Ishikawa (cell line): ENCODE data around the gene ACOXL.

ENCODE experiments used
- CEBPB ChIP-seq: IDR thresholded peaks from 2 replicates; pipeline ENCODE4 v1.6.1; 2012
- CREB1 ChIP-seq: IDR thresholded peaks from 2 replicates; pipeline ENCODE4 v1.6.1; 2012; ENCODE audit warnings: low read depth
- EGR1 ChIP-seq: IDR thresholded peaks from 2 replicates; pipeline ENCODE4 v1.6.1; 2012
- EP300 ChIP-seq: IDR thresholded peaks from 2 replicates; pipeline ENCODE4 v1.6.1; 2012; ENCODE audit warnings: borderline replicate concordance
- FOXM1 ChIP-seq: IDR thresholded peaks from 2 replicates; pipeline ENCODE4 v1.6.1; 2012; ENCODE audit warnings: low read depth, borderline replicate concordance
- NFIC ChIP-seq: IDR thresholded peaks from 2 replicates; pipeline ENCODE4 v1.6.1; 2012
- RAD21 ChIP-seq: IDR thresholded peaks from 2 replicates; pipeline ENCODE4 v1.6.1; 2012; ENCODE audit warnings: low read depth
- TAF1 ChIP-seq: IDR thresholded peaks from 2 replicates; pipeline ENCODE4 v1.6.1; 2012; ENCODE audit warnings: low read depth, mild to moderate bottlenecking
- TCF12 ChIP-seq: IDR thresholded peaks from 2 replicates; pipeline ENCODE4 v1.6.1; 2012; ENCODE audit warnings: low read depth
- TEAD4 ChIP-seq: IDR thresholded peaks from 2 replicates; pipeline ENCODE4 v1.6.1; 2012
- YY1 ChIP-seq: IDR thresholded peaks from 2 replicates; pipeline ENCODE4 v1.6.1; 2012; ENCODE audit warnings: low read depth
- ZBTB7A ChIP-seq: IDR thresholded peaks from 2 replicates; pipeline ENCODE4 v1.6.1; 2012; ENCODE audit warnings: low read depth
- TF ChIP-seq, protein P1 (sequence below): IDR thresholded peaks from 2 replicates; pipeline ENCODE4 v1.6.1; 2012
- TF ChIP-seq, protein P2 (sequence below): IDR thresholded peaks from 2 replicates; pipeline ENCODE4 v1.6.1; 2012
- TF ChIP-seq, protein P3 (sequence below): IDR thresholded peaks from 2 replicates; pipeline ENCODE4 v1.6.1; 2012; ENCODE audit warnings: low read depth, mild to moderate bottlenecking

Gene ACOXL

DNA sequence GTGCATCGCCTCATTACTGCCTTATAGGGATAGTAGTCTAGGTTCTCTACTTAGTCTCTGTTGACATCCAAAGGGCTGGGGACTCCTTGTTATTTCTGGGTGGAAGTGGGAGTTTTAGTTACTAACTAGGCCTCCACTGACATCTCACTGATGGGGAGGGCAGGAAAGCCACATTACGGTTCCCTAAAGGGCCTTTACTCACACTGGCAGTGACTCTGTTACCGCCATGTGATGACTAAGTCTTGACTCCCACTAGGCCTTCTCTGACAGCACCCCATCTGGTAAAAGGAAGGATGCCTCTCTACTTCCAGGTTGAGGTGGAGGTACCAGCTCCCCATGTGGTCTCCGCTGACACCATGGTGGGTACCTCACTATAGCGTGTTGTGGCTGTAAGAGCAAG lies 374.3 kb downstream of the ACOXL start:
- TF ChIP-seq FOXM1 (no peak), ZBTB7A (no peak), RAD21 (no peak), TCF12 (no peak), CREB1 (no peak), EP300 (no peak), EGR1 (no peak), TEAD4 (no peak), YY1 (no peak), NFIC (no peak), TAF1 (no peak)
- TF ChIP-seq, protein P1, sequence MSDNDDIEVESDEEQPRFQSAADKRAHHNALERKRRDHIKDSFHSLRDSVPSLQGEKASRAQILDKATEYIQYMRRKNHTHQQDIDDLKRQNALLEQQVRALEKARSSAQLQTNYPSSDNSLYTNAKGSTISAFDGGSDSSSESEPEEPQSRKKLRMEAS: no peak
- TF ChIP-seq, protein P2, sequence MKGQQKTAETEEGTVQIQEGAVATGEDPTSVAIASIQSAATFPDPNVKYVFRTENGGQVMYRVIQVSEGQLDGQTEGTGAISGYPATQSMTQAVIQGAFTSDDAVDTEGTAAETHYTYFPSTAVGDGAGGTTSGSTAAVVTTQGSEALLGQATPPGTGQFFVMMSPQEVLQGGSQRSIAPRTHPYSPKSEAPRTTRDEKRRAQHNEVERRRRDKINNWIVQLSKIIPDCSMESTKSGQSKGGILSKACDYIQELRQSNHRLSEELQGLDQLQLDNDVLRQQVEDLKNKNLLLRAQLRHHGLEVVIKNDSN: no peak
- TF ChIP-seq, protein P3, sequence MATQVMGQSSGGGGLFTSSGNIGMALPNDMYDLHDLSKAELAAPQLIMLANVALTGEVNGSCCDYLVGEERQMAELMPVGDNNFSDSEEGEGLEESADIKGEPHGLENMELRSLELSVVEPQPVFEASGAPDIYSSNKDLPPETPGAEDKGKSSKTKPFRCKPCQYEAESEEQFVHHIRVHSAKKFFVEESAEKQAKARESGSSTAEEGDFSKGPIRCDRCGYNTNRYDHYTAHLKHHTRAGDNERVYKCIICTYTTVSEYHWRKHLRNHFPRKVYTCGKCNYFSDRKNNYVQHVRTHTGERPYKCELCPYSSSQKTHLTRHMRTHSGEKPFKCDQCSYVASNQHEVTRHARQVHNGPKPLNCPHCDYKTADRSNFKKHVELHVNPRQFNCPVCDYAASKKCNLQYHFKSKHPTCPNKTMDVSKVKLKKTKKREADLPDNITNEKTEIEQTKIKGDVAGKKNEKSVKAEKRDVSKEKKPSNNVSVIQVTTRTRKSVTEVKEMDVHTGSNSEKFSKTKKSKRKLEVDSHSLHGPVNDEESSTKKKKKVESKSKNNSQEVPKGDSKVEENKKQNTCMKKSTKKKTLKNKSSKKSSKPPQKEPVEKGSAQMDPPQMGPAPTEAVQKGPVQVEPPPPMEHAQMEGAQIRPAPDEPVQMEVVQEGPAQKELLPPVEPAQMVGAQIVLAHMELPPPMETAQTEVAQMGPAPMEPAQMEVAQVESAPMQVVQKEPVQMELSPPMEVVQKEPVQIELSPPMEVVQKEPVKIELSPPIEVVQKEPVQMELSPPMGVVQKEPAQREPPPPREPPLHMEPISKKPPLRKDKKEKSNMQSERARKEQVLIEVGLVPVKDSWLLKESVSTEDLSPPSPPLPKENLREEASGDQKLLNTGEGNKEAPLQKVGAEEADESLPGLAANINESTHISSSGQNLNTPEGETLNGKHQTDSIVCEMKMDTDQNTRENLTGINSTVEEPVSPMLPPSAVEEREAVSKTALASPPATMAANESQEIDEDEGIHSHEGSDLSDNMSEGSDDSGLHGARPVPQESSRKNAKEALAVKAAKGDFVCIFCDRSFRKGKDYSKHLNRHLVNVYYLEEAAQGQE: no peak

DNA sequence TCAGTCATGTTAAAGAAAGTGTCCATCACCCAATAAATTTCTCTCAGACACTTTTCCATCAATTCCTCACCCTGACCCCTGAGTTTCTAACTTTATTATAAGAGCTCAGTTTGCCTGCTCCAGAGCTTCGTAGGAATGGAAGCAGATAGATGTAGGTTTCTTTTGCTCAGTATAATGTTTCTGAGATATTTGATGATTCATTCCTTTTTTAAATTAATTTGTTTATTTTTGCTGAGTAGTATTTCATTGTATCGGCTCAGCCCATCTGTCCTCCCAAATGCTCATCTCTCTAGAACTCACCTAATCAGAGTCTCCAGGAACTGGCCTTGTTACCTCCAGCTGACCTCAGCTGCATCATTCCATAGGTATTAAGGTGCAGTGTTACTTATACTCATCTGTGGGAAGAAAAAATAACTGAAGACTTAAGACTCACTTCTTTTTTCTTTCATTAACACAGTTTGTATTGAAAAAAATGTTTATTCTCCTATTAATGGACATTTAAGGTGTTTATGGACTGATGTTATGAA lies 376.4 kb downstream of the ACOXL start:
- TF ChIP-seq, protein P1: no peak
- no peak for TF ChIP-seq RAD21
- TF ChIP-seq FOXM1: no peak
- TF ChIP-seq, protein P2: no peak
- no peak for TF ChIP-seq YY1
- no peak for TF ChIP-seq CEBPB
- TF ChIP-seq CREB1: no peak
- TF ChIP-seq ZBTB7A: no peak
- no peak for TF ChIP-seq TEAD4
- TF ChIP-seq TAF1: no peak
- no peak for TF ChIP-seq EP300
- TF ChIP-seq NFIC: no peak
- TF ChIP-seq, protein P3: no peak
- TF ChIP-seq EGR1: no peak
- TF ChIP-seq TCF12: no peak

DNA sequence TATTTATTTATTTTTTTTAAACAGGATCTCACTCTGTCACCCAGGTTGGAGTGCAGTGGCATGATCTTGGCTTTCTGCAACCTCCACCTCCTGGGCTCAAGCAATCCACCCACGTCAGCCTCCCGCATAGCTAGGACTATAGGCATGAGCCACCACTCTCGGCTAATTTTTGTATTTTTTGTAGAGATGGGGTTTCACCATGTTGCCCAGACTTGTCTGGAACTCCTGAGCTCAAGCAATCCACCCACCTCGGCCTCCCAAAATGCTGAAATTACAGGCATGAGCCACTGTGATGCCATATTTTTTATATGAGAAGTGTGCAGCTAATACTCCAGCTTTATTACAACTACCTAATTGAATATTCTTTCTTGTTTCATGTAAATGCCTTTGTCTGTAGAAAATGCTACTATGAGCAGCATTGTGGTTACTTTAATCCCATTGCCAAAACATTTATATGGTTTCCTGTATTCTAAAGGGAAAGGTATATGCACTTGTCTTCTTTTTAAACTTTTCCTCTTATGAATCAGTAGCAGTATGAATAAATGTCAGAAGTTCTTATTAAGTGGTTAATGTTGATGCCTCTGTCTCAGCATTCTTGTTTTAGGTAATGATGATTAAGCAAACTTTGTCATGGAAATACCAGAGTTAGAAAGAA lies 378.9 kb downstream of the ACOXL start:
- TF ChIP-seq, protein P1: no peak
- no peak for TF ChIP-seq TCF12
- no peak for TF ChIP-seq TAF1
- TF ChIP-seq EP300: no peak
- TF ChIP-seq, protein P3: no peak
- no peak for TF ChIP-seq RAD21
- TF ChIP-seq ZBTB7A: no peak
- no peak for TF ChIP-seq FOXM1
- TF ChIP-seq CREB1: no peak
- no peak for TF ChIP-seq YY1
- TF ChIP-seq TEAD4: no peak
- no peak for TF ChIP-seq EGR1
- TF ChIP-seq, protein P2: no peak
- TF ChIP-seq CEBPB: no peak
- TF ChIP-seq NFIC: no peak

DNA sequence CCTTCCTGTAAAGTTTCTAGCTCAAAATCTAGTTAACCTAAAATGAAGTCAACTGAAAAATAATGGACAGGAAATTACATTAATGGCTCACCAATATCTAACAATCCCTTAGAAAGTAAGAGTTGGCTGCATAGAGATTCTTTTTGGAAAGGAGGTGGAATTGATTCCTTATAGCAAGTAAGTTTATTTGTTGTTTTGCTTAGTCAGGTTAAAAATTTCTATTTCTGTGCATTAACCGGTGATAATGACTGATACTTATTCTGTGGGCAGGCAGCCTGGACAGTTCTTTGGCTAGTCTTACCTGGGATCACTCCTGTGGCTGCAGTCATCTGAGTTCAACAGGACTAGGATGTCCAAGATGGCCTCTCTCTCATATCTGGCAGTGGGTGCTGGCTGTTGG lies 381.5 kb downstream of the ACOXL start:
- TF ChIP-seq RAD21 (no peak), CREB1 (no peak), NFIC (no peak), EGR1 (no peak), EP300 (no peak), YY1 (no peak), FOXM1 (no peak), TEAD4 (no peak), CEBPB (no peak), ZBTB7A (no peak), TCF12 (no peak), TAF1 (no peak)
- TF ChIP-seq, protein P2: no peak
- TF ChIP-seq, protein P1: no peak
- TF ChIP-seq, protein P3: no peak
